Endothelial cell of umbilical vein (primary cell): ENCODE data around the gene OOEP.

Experiments used
- CTCF ChIP-seq, 2 donors: IDR thresholded peaks; 1 replicate in 1 of 2; 2 replicates in 1 of 2; pipeline ENCODE4 v1.5.1; 2011; ENCODE audit warnings: low read length in 2 of 2, mild to moderate bottlenecking in 2 of 2, moderate library complexity in 2 of 2, control low read depth in 1 of 2, inconsistent platforms in 1 of 2, low read depth in 1 of 2; ENCODE audit not compliant: insufficient read depth in 1 of 2; ENCODE audit errors: extremely low read depth in 1 of 2
- EZH2 ChIP-seq: IDR thresholded peaks from 2 replicates; pipeline ENCODE4 v1.6.1; 2012; ENCODE audit warnings: borderline replicate concordance, low read depth, mild to moderate bottlenecking, moderate library complexity, low read length, inconsistent platforms; ENCODE audit not compliant: severe bottlenecking
- GATA2 ChIP-seq: IDR thresholded peaks from 2 replicates; pipeline ENCODE4 v1.7.0; 2011; ENCODE audit warnings: low read depth, mild to moderate bottlenecking, moderate library complexity, mixed read lengths, low read length; ENCODE audit not compliant: insufficient read length, insufficient read depth
- POLR2A ChIP-seq: IDR thresholded peaks from 2 replicates; pipeline ENCODE4 v1.6.1; 2012; ENCODE audit warnings: low read depth, mild to moderate bottlenecking, control low read depth, low read length
- POLR2AphosphoS5 ChIP-seq: IDR thresholded peaks from 2 replicates; pipeline ENCODE4 v1.6.1; 2012; ENCODE audit warnings: low read depth, mild to moderate bottlenecking, control low read depth, low read length, moderate library complexity; ENCODE audit not compliant: insufficient read depth

GRCh38 chr6:73393278-73393677, 23.6 kb upstream of the OOEP start:
- TF ChIP-seq CTCF (IDR thresholded peaks at IDR 0.05; ENCODE audit: extremely low read depth in 1 of 2, insufficient read depth in 1 of 2, low read depth in 1 of 2, low read length in 2 of 2) (no peak), POLR2A (no peak), EZH2 (no peak), GATA2 (no peak), POLR2AphosphoS5 (no peak)
